ENCODE results near the gene NFIC. TPM values are rescaled to one million over a fixed set of nuclear protein-coding genes. Genes with fewer than 3 reads are reported as not detected.

Gene NFIC
- total and polyA plus RNA-seq, 2 experiments from 2014 or later: 7.8 to 20.9 TPM

GRCh38 chr19:3412066-3412465 lies 45.7 kb downstream of the NFIC start:
- TF ChIP-seq EZH2phosphoT487 (IDR thresholded peaks at IDR 0.05; ENCODE audit: low read depth, severe bottlenecking, unreplicated experiment) (no peak), EZH2 (IDR thresholded peaks at IDR 0.05; ENCODE audit: borderline replicate concordance) (no peak)
- TF ChIP-seq, protein P1, sequence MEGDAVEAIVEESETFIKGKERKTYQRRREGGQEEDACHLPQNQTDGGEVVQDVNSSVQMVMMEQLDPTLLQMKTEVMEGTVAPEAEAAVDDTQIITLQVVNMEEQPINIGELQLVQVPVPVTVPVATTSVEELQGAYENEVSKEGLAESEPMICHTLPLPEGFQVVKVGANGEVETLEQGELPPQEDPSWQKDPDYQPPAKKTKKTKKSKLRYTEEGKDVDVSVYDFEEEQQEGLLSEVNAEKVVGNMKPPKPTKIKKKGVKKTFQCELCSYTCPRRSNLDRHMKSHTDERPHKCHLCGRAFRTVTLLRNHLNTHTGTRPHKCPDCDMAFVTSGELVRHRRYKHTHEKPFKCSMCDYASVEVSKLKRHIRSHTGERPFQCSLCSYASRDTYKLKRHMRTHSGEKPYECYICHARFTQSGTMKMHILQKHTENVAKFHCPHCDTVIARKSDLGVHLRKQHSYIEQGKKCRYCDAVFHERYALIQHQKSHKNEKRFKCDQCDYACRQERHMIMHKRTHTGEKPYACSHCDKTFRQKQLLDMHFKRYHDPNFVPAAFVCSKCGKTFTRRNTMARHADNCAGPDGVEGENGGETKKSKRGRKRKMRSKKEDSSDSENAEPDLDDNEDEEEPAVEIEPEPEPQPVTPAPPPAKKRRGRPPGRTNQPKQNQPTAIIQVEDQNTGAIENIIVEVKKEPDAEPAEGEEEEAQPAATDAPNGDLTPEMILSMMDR (IDR thresholded peaks at IDR 0.05; ENCODE audit: poor library complexity): no peak
- DNase-seq (ENCODE audit: low spot score): no peak
- Histone ChIP-seq H3K9me3 (ENCODE audit: low read depth) (no peaks in the 10 kb centered on the region), H3K4me1 (ENCODE audit: insufficient read depth) (peaks cover 4% of the 10 kb centered on the region), H3K27me3 (no peaks in the 10 kb centered on the region), H3K4me3 (no peak overlapping the region), H4K20me1 (ENCODE audit: insufficient read depth, poor library complexity, severe bottlenecking) (no peaks in the 10 kb centered on the region), H3K36me3 (replicated peaks; ENCODE audit: insufficient read depth, low read depth) (no peaks in the 10 kb centered on the region), H3K27ac (no peak overlapping the region), H3K79me2 (no peaks in the 10 kb centered on the region), H2AFZ (no peak overlapping the region), H3K4me2 (no peak overlapping the region), H3K9me2 (replicated peaks; ENCODE audit: insufficient read depth) (no peaks in the 10 kb centered on the region)
- 85% methylated on average over 4 of the region's 4 CpGs for WGBS (ENCODE audit: low lambda C conversion rate, missing lambda C conversion rate)

- TF ChIP-seq EZH2 (IDR thresholded peaks at IDR 0.05; ENCODE audit: borderline replicate concordance) (no peak), EZH2phosphoT487 (IDR thresholded peaks at IDR 0.05; ENCODE audit: low read depth, severe bottlenecking, unreplicated experiment) (no peak)
- TF ChIP-seq, protein P1 (IDR thresholded peaks at IDR 0.05; ENCODE audit: poor library complexity): no peak
- no peaks in the 10 kb centered on the region for H3K9me3 ChIP-seq (ENCODE audit: low read depth)
- no peaks in the 10 kb centered on the region for H3K9me2 ChIP-seq (replicated peaks; ENCODE audit: insufficient read depth)
- no peak overlapping the region for H3K4me3 ChIP-seq
- 57% methylated on average over 13 of the region's 13 CpGs for WGBS (ENCODE audit: low lambda C conversion rate, missing lambda C conversion rate)
- H3K27me3 ChIP-seq: no peaks in the 10 kb centered on the region
- no peak for DNase-seq (ENCODE audit: low spot score)
- H4K20me1 ChIP-seq (ENCODE audit: insufficient read depth, poor library complexity, severe bottlenecking): no peaks in the 10 kb centered on the region
- H3K79me2 ChIP-seq: no peaks in the 10 kb centered on the region
- no peaks in the 10 kb centered on the region for H3K36me3 ChIP-seq (replicated peaks; ENCODE audit: insufficient read depth, low read depth)
- no peak overlapping the region for H2AFZ ChIP-seq
- H3K4me2 ChIP-seq: no peak overlapping the region
- no peaks in the 10 kb centered on the region for H3K4me1 ChIP-seq (ENCODE audit: insufficient read depth)
- no peak overlapping the region for H3K27ac ChIP-seq
These were observed 47.5 kb downstream of the NFIC start for GRCh38 chr19:3413796-3414327.

- H4K20me1 ChIP-seq (ENCODE audit: insufficient read depth, poor library complexity, severe bottlenecking): no peaks in the 10 kb centered on the region
- H3K4me3 ChIP-seq: no peak overlapping the region
- no peak overlapping the region for H2AFZ ChIP-seq
- H3K36me3 ChIP-seq (replicated peaks; ENCODE audit: insufficient read depth, low read depth): no peaks in the 10 kb centered on the region
- H3K9me3 ChIP-seq (ENCODE audit: low read depth): no peaks in the 10 kb centered on the region
- H3K79me2 ChIP-seq: no peaks in the 10 kb centered on the region
- TF ChIP-seq EZH2 (IDR thresholded peaks at IDR 0.05; ENCODE audit: borderline replicate concordance): no peak
- TF ChIP-seq, protein P1 (IDR thresholded peaks at IDR 0.05; ENCODE audit: poor library complexity): no peak
- no peak for TF ChIP-seq EZH2phosphoT487 (IDR thresholded peaks at IDR 0.05; ENCODE audit: low read depth, severe bottlenecking, unreplicated experiment)
- no peaks in the 10 kb centered on the region for H3K4me1 ChIP-seq (ENCODE audit: insufficient read depth)
- H3K4me2 ChIP-seq: no peak overlapping the region
- H3K27me3 ChIP-seq: no peaks in the 10 kb centered on the region
- no peak for DNase-seq (ENCODE audit: low spot score)
- H3K9me2 ChIP-seq (replicated peaks; ENCODE audit: insufficient read depth): no peaks in the 10 kb centered on the region
- no peak overlapping the region for H3K27ac ChIP-seq
- 70% methylated on average over 5 of the region's 5 CpGs for WGBS (ENCODE audit: low lambda C conversion rate, missing lambda C conversion rate)
These were observed 49.3 kb downstream of the NFIC start for GRCh38 chr19:3415695-3416094.
